ENCODE measurements around the gene TEN1. TPM values are rescaled to one million over a fixed set of nuclear protein-coding genes. Genes with fewer than 3 reads are reported as not detected.

TEN1 gene
- total and polyA plus RNA-seq, 2 of the 4 experiments (the other 2 are of a cell fraction), result 14.7 to 17.9 TPM

- intact Hi-C loops (cut with micrococcal nuclease), result loop anchor here (5.0 kb wide), 1 partner anchor 288 kb away; no protein-coding TSS in a partner anchor
- in situ Hi-C loops (cut with MboI; ENCODE audit: low sequenced_read_pairs), result loop anchor here (5.0 kb wide), 1 partner anchor 97 kb away; no protein-coding TSS in a partner anchor
- Histone ChIP-seq H2AK5ac (ENCODE audit: low read depth, low read length) (no peak overlapping the region), H2BK20ac (ENCODE audit: low read depth, low read length) (no peak overlapping the region), H3K18ac (ENCODE audit: low read depth, low read length) (no peak overlapping the region), H3K9ac (ENCODE audit: low read depth, low read length) (no peak overlapping the region), H3K14ac (replicated peaks; ENCODE audit: low read depth, low read length) (no peak overlapping the region), H3K4ac (ENCODE audit: low read depth, low read length) (no peak overlapping the region), H3K4me3 (ENCODE audit: insufficient read depth, low read depth, low read length) (no peak overlapping the region), H3K9me1 (ENCODE audit: insufficient read depth, low read length) (no peaks in the 10 kb centered on the region), H3K56ac (ENCODE audit: extremely low read depth, insufficient read depth, low read length) (no peak overlapping the region), H3K23ac (ENCODE audit: low read depth, low read length) (no peak overlapping the region), H2AK9ac (replicated peaks; ENCODE audit: low read depth, low read length, poor library complexity) (no peak overlapping the region), H3K27ac (ENCODE audit: insufficient read depth, low read length) (no peak overlapping the region), H2BK120ac (ENCODE audit: low read depth, low read length) (no peak overlapping the region), H3K36me3 (ENCODE audit: control insufficient read depth, insufficient read depth, low read length) (no peaks in the 10 kb centered on the region), H2BK5ac (ENCODE audit: low read depth, low read length, poor library complexity, severe bottlenecking) (no peak overlapping the region), H3K9me3 (ENCODE audit: control insufficient read depth, insufficient read depth, low read length) (no peaks in the 10 kb centered on the region), H3K27me3 (ENCODE audit: control insufficient read depth, insufficient read depth, low read length) (no peaks in the 10 kb centered on the region), H3K4me1 (ENCODE audit: control insufficient read depth, insufficient read depth, low read length) (peaks cover 14% of the 10 kb centered on the region), H2BK15ac (ENCODE audit: low read depth, low read length) (no peak overlapping the region), H3K79me1 (ENCODE audit: low read depth in 1 of 2, low read length in 2 of 2) (peaks cover 0 to 3% of the 10 kb centered on the region in 2 experiments; a peak in 1 of 4 replicates), H3K4me2 (ENCODE audit: low read depth, low read length) (no peak overlapping the region), H4K5ac (ENCODE audit: low read depth, low read length) (no peak overlapping the region), H4K91ac (ENCODE audit: insufficient read depth, low read depth, low read length) (no peak overlapping the region), H4K8ac (ENCODE audit: low read depth in 2 of 2, low read length in 2 of 2) (no peak overlapping the region), H4K20me1 (ENCODE audit: insufficient read depth, low read length) (no peaks in the 10 kb centered on the region), H2AFZ (replicated peaks; ENCODE audit: low read length, poor library complexity) (no peak overlapping the region)
- no TSS peak for BruUV-seq (replicated peaks)
- TF ChIP-seq MAZ (IDR thresholded peaks at IDR 0.05; ENCODE audit: borderline replicate concordance, low read depth, low read length) (no peak), SMC3 (IDR thresholded peaks at IDR 0.05; ENCODE audit: low read depth, low read length) (no peak), POLR2A (IDR thresholded peaks at IDR 0.05; ENCODE audit: low read depth, low read length) (no peak), CTCF (conservative IDR thresholded peaks at IDR 0.05; ENCODE audit: low read depth, low read length) (no peak), RCOR1 (IDR thresholded peaks at IDR 0.05; ENCODE audit: insufficient replicate concordance, low read length) (no peak), BHLHE40 (IDR thresholded peaks at IDR 0.05; ENCODE audit: low read depth, low read length) (no peak), MXI1 (IDR thresholded peaks at IDR 0.05; ENCODE audit: borderline replicate concordance, low read depth, low read length) (no peak), RFX5 (IDR thresholded peaks at IDR 0.05; ENCODE audit: low read depth, low read length) (no peak), RAD21 (IDR thresholded peaks at IDR 0.05; ENCODE audit: low read length) (no peak), ELK1 (IDR thresholded peaks at IDR 0.05; ENCODE audit: borderline replicate concordance, low read depth, low read length) (no peak), NFE2L2 (IDR thresholded peaks at IDR 0.05; ENCODE audit: low read depth, low read length) (no peak), USF2 (IDR thresholded peaks at IDR 0.05; ENCODE audit: low read depth, low read length) (no peak), CEBPB (IDR thresholded peaks at IDR 0.05; ENCODE audit: low read depth, low read length) (no peak), CHD1 (IDR thresholded peaks at IDR 0.05; ENCODE audit: low read depth, low read length) (no peak), FOS (IDR thresholded peaks at IDR 0.05; ENCODE audit: low read depth, low read length) (no peak), MAFK (IDR thresholded peaks at IDR 0.05; ENCODE audit: low read depth, low read length) (no peak)
- dilution Hi-C loops (cut with HindIII; ENCODE audit: low sequenced_read_pairs, unreplicated experiment), result no loop called here
- DNase-seq (no peak), ATAC-seq (ENCODE audit: low read depth) (no peak)
- 84% methylated on average over 12 of the region's 20 CpGs; no CpG with 5 or more reads in 1 of the 2 experiments for WGBS, 2 experiments (ENCODE audit: extremely low coverage in 2 of 2, insufficient read length in 1 of 2)
- CTCF ChIA-PET, result no interaction called here
- POLR2A ChIA-PET (ENCODE audit: unreplicated experiment), result no interaction called here
Measured at GRCh38 chr17:76009447-76009846, 30.4 kb downstream of the TEN1 start.
